NT2/D1 (cell line): ENCODE data around the gene CACNA1D.

Source experiments
- SUZ12 ChIP-seq: IDR thresholded peaks from 2 replicates; pipeline ENCODE4 v1.6.1; 2011; ENCODE audit not compliant: insufficient read length, insufficient read depth; ENCODE audit errors: extremely low read depth
- YY1 ChIP-seq: IDR thresholded peaks from 2 replicates; pipeline ENCODE4 v1.6.1; 2011; ENCODE audit not compliant: insufficient read length, insufficient read depth
- ZNF274 ChIP-seq: IDR thresholded peaks from 2 replicates; pipeline ENCODE4 v1.6.1; 2011; ENCODE audit warnings: mild to moderate bottlenecking, low read depth, low read length

GRCh38 chr3:53740956-53741355 lies 246.5 kb downstream of the CACNA1D start:
- TF ChIP-seq SUZ12 (no peak), YY1 (peak; percentile 34), ZNF274 (no peak)
